H1 (cell line): ENCODE data around the gene ZSWIM2.

Experiments used
- CEBPB ChIP-seq: IDR thresholded peaks from 2 replicates; pipeline ENCODE4 v1.6.1; 2012; ENCODE audit warnings: low read depth, low read length
- CREB1 ChIP-seq: IDR thresholded peaks from 2 replicates; pipeline ENCODE4 v1.6.1; 2012; ENCODE audit warnings: inconsistent platforms
- CTCF ChIP-seq, 3 experiments: IDR thresholded peaks; 1 replicate in 2 of 3; 2 replicates in 1 of 3; pipeline versions ENCODE4 v1.5.1 to v1.6.1; 2011; ENCODE audit warnings: low read length in 3 of 3, mild to moderate bottlenecking in 3 of 3, inconsistent platforms in 2 of 3, low read depth in 1 of 3, moderate library complexity in 1 of 3; ENCODE audit not compliant: insufficient read depth in 1 of 3; ENCODE audit errors: control extremely low read depth in 1 of 3
- EGR1 ChIP-seq: IDR thresholded peaks from 2 replicates; pipeline ENCODE4 v1.6.1; 2011; ENCODE audit warnings: low read depth, low read length, borderline replicate concordance
- EP300 ChIP-seq, 2 experiments: IDR thresholded peaks; 1 replicate in 1 of 2; 2 replicates in 1 of 2; pipeline ENCODE4 v1.6.1; 2011 to 2012; ENCODE audit warnings: low read depth in 2 of 2, low read length in 2 of 2, mild to moderate bottlenecking in 2 of 2, borderline replicate concordance in 1 of 2, inconsistent platforms in 1 of 2, moderate library complexity in 1 of 2
- EZH2 ChIP-seq: fragments of 200-600 bp; sonication (generic); IDR thresholded peaks from 2 replicates; pipeline ENCODE4 v1.7.1; 2012; ENCODE audit warnings: low read depth, mild to moderate bottlenecking, moderate library complexity, low read length, inconsistent platforms; ENCODE audit not compliant: severe bottlenecking
- JUND ChIP-seq: IDR thresholded peaks from 2 replicates; pipeline ENCODE4 v1.6.1; 2011; ENCODE audit warnings: mild to moderate bottlenecking, improper control_type of control experiment, low read length
- POLR2A ChIP-seq, 2 experiments: IDR thresholded peaks; 1 replicate in 1 of 2; 2 replicates in 1 of 2; pipeline ENCODE4 v1.6.1; 2011; ENCODE audit warnings: low read depth in 2 of 2, low read length in 2 of 2, mild to moderate bottlenecking in 2 of 2; ENCODE audit errors: control extremely low read depth in 1 of 2
- POLR2AphosphoS5 ChIP-seq: IDR thresholded peaks from 2 replicates; pipeline ENCODE4 v1.6.1; 2011; ENCODE audit warnings: low read depth, low read length
- RNF2 ChIP-seq: fragments of 200-900, 300-1000 bp; sonication (generic); IDR thresholded peaks from 2 replicates; pipeline ENCODE4 v1.7.1; 2016; ENCODE audit warnings: borderline replicate concordance, low read depth, mild to moderate bottlenecking, antibody characterized with exemption, low read length; ENCODE audit not compliant: poor library complexity, severe bottlenecking; ENCODE audit errors: missing control alignments
- SIN3A ChIP-seq, 2 experiments: IDR thresholded peaks in 1 of 2; conservative IDR thresholded peaks in 1 of 2; 2 replicates each; pipeline ENCODE4 v1.6.1; 2011 to 2012; ENCODE audit warnings: low read length in 2 of 2, improper control_type of control experiment in 1 of 2, low read depth in 1 of 2, mild to moderate bottlenecking in 1 of 2
- SP2 ChIP-seq: IDR thresholded peaks from 2 replicates; pipeline ENCODE4 v1.6.1; 2012; ENCODE audit warnings: mild to moderate bottlenecking, low read length, inconsistent platforms
- TAF1 ChIP-seq: IDR thresholded peaks from 2 replicates; pipeline ENCODE4 v1.6.1; 2011; ENCODE audit warnings: mild to moderate bottlenecking, low read depth, low read length

GRCh38 chr2:186881660-186882059, 32.7 kb upstream of the ZSWIM2 start:
- no peak for TF ChIP-seq CTCF (IDR thresholded peaks at IDR 0.05; ENCODE audit: control extremely low read depth in 1 of 3, insufficient read depth in 1 of 3, low read depth in 1 of 3, low read length in 3 of 3)
- no peak for TF ChIP-seq POLR2AphosphoS5
- TF ChIP-seq SP2, result no peak
- TF ChIP-seq RNF2, result no peak
- TF ChIP-seq TAF1, result no peak
- TF ChIP-seq CREB1, result no peak
- TF ChIP-seq EP300 (IDR thresholded peaks at IDR 0.05; ENCODE audit: borderline replicate concordance in 1 of 2, low read depth in 2 of 2, low read length in 2 of 2), result no peak
- TF ChIP-seq POLR2A (IDR thresholded peaks at IDR 0.05; ENCODE audit: control extremely low read depth in 1 of 2, low read depth in 2 of 2, low read length in 2 of 2), result no peak
- no peak for TF ChIP-seq EGR1
- no peak for TF ChIP-seq EZH2
- no peak for TF ChIP-seq SIN3A (conservative IDR thresholded peaks at IDR 0.05 in 1 of 2, IDR thresholded peaks at IDR 0.05 in 1 of 2; ENCODE audit: low read depth in 1 of 2, low read length in 2 of 2)
- no peak for TF ChIP-seq CEBPB
- TF ChIP-seq JUND, result no peak
